GM10266 (cell line): ENCODE measurements around the gene UFD1.
"Not testable (repeated sequence)": the region's sequence is repeated elsewhere in the genome, so short reads cannot be mapped to it uniquely, and the experiment has no call there.

Experiments used
- DNase-seq: peaks from one replicate; pipeline ENCODE4 v3.0.0; 2012; ENCODE audit errors: extremely low spot score
- CTCF ChIP-seq: IDR thresholded peaks from 2 replicates; pipeline ENCODE4 v1.5.1; 2012; ENCODE audit warnings: mild to moderate bottlenecking, low read depth; ENCODE audit not compliant: control insufficient read depth, insufficient read depth; ENCODE audit errors: missing control alignments

The UFD1 gene

GRCh38 chr22:19448739-19449421 is 30.1 kb downstream of the UFD1 start:
- TF ChIP-seq CTCF: no peak
- DNase-seq: peak; percentile 57

- peak; percentile 79 for DNase-seq
- no peak for TF ChIP-seq CTCF
These were observed 30.9 kb downstream of the UFD1 start for GRCh38 chr22:19448076-19448607.

GRCh38 chr22:19447330-19448075 is 31.5 kb downstream of the UFD1 start, which contains the start of gene C22orf39:
TSS of gene C22orf39 (minus strand) at chr22:19447711. CDS start at chr22:19447688, 23 bp downstream.
- no peak for TF ChIP-seq CTCF
- DNase-seq: peak; percentile 98

DNA sequence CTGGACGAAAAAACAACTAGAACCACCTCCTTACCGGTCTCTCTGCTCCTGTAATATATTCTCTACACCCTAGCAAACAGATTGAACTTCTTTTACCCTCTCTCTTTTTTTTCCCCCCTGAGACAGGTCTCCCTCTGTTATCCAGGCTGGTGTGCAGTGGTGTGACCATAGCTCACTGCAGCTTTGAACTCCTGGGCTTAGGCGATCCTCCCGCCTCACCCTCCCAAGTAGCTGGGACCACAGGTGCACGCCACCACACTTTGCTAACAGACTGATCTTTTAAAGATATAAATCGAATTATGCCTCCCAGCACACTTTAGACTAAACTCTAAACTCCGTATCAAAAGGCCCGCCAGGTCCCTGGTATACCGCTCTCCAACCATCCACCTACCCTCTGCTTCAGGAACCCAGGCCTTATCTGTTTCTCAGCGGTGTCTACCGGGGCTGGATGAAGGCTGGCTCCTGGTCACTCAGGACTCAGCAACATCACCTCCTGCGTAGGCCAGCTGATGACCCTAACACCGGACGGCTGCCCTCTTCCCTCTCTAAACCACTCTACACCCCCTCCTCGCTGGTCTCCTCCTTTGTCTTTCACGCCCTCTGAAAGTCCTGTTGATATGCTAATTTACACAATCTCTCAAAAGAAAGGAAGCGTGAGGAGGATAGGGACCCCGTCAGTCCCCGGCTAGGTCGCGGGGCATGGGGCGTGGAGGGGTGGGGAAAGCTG is 32.2 kb downstream of the UFD1 start:
- no peak for TF ChIP-seq CTCF
- no peak for DNase-seq

DNA sequence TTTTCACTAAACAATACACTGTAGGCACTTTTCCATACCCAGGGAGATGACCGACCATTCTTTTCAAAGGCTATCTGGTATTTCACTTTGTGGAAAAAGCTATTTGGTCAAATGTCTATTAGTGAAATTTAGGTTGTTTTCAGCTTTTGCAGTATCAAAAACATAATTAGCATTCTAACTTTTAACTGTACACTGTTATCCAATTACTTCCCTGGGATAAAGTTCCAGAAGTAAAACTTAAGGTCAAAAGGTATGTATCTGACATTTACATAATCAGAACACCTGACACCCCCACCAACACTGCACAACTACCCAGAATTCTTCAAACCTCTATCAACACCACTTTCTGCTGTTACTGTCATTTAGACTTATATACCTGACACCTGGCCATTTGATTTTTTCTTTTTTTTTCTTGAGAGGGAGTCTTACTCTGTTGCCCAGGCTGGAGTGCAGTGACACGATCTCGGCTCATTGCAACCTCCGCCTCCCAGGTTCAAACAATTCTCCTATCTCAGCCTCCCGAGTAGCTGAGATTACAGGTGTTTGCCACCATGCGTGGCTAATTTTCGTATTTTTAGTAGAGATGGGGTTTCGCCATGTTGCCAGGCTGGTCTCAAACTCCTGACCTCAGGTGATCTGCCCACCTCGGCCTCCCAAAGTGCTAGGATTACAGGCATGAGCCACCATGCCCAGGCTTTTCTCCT is 33.6 kb downstream of the UFD1 start:
- not testable (repeated sequence) for DNase-seq

DNA sequence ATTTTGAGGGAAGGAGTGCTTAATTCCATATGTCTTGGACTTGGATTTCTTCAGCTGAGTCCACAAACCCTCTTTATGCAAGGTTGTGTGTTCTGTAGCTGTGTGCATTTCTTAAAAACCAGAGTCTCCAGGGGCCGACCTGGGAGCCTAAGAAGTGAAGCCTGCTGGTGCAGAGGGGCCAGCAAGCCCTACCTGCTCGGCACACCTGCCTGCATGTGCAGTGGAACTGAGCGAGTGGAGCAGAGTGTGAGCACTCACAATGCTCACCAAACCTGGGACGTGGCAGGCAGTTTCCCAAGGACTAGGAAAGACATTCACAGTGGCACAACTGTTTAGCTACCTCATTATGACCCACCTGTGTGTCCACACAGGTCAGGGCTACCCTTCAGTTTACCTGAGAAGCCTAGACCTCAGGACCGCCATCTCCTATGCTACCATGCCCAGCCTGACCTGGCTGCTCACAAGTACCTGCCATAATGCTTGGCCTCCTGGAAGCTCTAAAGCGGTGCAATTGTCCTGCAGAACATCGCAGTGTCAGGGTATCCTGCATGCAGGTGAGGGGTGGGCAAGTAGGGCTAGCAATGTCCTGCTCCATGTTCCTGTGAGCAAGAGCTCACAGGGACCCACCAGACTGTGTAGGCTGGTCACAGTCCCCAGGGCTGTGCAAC is 35.3 kb downstream of the UFD1 start:
- no peak for TF ChIP-seq CTCF

DNA sequence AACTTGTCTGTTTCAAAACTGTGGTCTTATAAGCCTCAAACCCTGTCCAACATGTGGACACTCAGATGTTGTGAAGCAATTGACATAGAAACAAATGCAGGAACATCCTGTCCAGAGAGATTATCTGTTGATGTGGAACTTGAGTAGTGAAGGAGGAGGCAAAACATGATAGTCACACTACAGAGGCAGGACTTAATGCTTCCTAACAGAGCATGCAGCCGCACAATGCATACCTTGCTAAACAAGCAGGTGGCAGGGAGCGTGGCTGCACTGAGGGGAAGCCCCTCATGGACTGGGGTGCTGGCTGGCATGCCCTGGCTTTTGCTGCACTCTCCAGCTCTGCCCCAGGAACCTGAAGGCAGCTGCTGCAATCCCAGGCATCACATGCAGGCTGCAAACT is 36.8 kb downstream of the UFD1 start:
- DNase-seq: no peak
- TF ChIP-seq CTCF: no peak

More for the DNA sequence above, 35.3 kb downstream of the UFD1 start:
- no peak for DNase-seq
